MM.1S (cell line): Measurements from ENCODE around the gene FKBP8.

Experiments
- DNase-seq: peaks from one replicate; pipeline ENCODE4 v3.0.0-alpha.2; 2015
- H2AFZ ChIP-seq: fragments of 300-600 bp; sonication (generic); 2 replicates; pipeline ENCODE4 v1.6.0; 2016; ENCODE audit warnings: antibody characterized with exemption, low read length
- H3F3A ChIP-seq: fragments of 300-600 bp; sonication (generic); 2 replicates; pipeline ENCODE4 v1.6.1; 2016; ENCODE audit warnings: mild to moderate bottlenecking, antibody characterized with exemption, low read length, moderate library complexity, mixed read lengths; ENCODE audit not compliant: insufficient read depth
- H3K27ac ChIP-seq: fragments of 300-600 bp; sonication (generic); 2 replicates; pipeline ENCODE4 v1.5.1; 2016; ENCODE audit warnings: mild to moderate bottlenecking, low read length
- H3K27me3 ChIP-seq: fragments of 300-600 bp; sonication (generic); replicated peaks from 2 replicates; pipeline ENCODE4 v1.6.0; 2016; ENCODE audit warnings: low read length; ENCODE audit not compliant: insufficient read depth
- H3K36me3 ChIP-seq: fragments of 300-600 bp; sonication (generic); replicated peaks from 2 replicates; pipeline ENCODE4 v1.6.1; 2016; ENCODE audit warnings: mild to moderate bottlenecking, low read length, mixed read lengths; ENCODE audit not compliant: insufficient read depth
- H3K4me1 ChIP-seq: fragments of 300-600 bp; sonication (generic); 2 replicates; pipeline ENCODE4 v1.6.1; 2016; ENCODE audit warnings: low read length, mixed read lengths
- H3K4me2 ChIP-seq: fragments of 300-600 bp; sonication (generic); 2 replicates; pipeline ENCODE4 v1.6.0; 2016; ENCODE audit warnings: low read depth, low read length
- H3K4me3 ChIP-seq: fragments of 300-600 bp; sonication (generic); 2 replicates; pipeline ENCODE4 v1.5.1; 2016; ENCODE audit warnings: low read length, mixed read lengths
- H3K79me2 ChIP-seq: fragments of 300-600 bp; sonication (generic); 2 replicates; pipeline ENCODE4 v1.6.1; 2016; ENCODE audit warnings: mixed run types, low read length, mixed read lengths
- H3K9ac ChIP-seq: fragments of 300-600 bp; sonication (generic); 2 replicates; pipeline ENCODE4 v1.6.1; 2016; ENCODE audit warnings: low read length, mixed read lengths
- H3K9me2 ChIP-seq: fragments of 300-600 bp; sonication (generic); replicated peaks from 2 replicates; pipeline ENCODE4 v1.6.1; 2016; ENCODE audit warnings: mild to moderate bottlenecking, low read length, mixed read lengths; ENCODE audit not compliant: insufficient read depth
- H3K9me3 ChIP-seq: fragments of 300-600 bp; sonication (generic); replicated peaks from 2 replicates; pipeline ENCODE4 v1.6.1; 2016; ENCODE audit warnings: mild to moderate bottlenecking, low read length, mixed read lengths; ENCODE audit not compliant: insufficient read depth
- H4K20me1 ChIP-seq: fragments of 300-600 bp; sonication (generic); 2 replicates; pipeline ENCODE4 v1.6.1; 2016; ENCODE audit warnings: mild to moderate bottlenecking, low read length, moderate library complexity, mixed read lengths; ENCODE audit not compliant: insufficient read depth
- EZH2 ChIP-seq: fragments of 300-600 bp; sonication (generic); optimal IDR thresholded peaks from 2 replicates; pipeline ENCODE3; 2017; ENCODE audit warnings: low read depth, mild to moderate bottlenecking, antibody characterized with exemption, low read length, mixed read lengths
- EZH2phosphoT487 ChIP-seq: fragments of 300-600 bp; sonication (generic); IDR thresholded peaks from 2 replicates; pipeline ENCODE4 v1.6.1; 2018; ENCODE audit warnings: antibody characterized with exemption, low read length
- TF ChIP-seq, protein P1 (sequence below): fragments of 300-600 bp; sonication (generic); IDR thresholded peaks from 2 replicates; pipeline ENCODE4 v1.5.1; 2016; ENCODE audit warnings: antibody characterized with exemption, low read length, mixed read lengths

FKBP8 gene

DNA sequence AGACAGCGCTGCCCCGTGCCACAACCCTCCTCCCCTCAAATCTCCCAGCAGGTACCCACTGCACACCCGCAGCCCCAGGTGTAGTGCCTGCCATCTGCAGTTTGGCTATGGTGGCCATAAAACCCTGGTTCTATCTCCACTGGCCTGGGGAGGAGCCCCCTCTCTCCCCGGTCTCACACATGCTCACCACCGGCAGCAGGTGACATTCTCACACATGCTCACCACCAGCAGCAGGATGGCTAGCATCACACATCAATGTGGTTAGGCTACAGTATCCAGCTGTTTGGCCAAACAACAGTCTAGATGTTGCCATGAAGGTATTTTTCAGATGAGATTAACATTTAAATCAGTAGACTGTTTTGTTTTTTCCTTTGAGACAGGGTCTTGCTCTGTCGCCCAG lies 52.6 kb downstream of the FKBP8 start:
- DNase-seq, result no peak
- no peak overlapping the region for H3K27ac ChIP-seq
- no peak overlapping the region for H3K9ac ChIP-seq
- H3K4me1 ChIP-seq, result no peaks in the 10 kb centered on the region
- H3K9me2 ChIP-seq, result no peaks in the 10 kb centered on the region
- H3F3A ChIP-seq, result no peaks in the 10 kb centered on the region
- H2AFZ ChIP-seq, result no peak overlapping the region
- TF ChIP-seq, protein P1, sequence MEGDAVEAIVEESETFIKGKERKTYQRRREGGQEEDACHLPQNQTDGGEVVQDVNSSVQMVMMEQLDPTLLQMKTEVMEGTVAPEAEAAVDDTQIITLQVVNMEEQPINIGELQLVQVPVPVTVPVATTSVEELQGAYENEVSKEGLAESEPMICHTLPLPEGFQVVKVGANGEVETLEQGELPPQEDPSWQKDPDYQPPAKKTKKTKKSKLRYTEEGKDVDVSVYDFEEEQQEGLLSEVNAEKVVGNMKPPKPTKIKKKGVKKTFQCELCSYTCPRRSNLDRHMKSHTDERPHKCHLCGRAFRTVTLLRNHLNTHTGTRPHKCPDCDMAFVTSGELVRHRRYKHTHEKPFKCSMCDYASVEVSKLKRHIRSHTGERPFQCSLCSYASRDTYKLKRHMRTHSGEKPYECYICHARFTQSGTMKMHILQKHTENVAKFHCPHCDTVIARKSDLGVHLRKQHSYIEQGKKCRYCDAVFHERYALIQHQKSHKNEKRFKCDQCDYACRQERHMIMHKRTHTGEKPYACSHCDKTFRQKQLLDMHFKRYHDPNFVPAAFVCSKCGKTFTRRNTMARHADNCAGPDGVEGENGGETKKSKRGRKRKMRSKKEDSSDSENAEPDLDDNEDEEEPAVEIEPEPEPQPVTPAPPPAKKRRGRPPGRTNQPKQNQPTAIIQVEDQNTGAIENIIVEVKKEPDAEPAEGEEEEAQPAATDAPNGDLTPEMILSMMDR, result no peak
- no peak for TF ChIP-seq EZH2
- TF ChIP-seq EZH2phosphoT487, result no peak
- no peak overlapping the region for H3K4me3 ChIP-seq
- H3K79me2 ChIP-seq, result peaks cover 100% of the 10 kb centered on the region
- no peaks in the 10 kb centered on the region for H3K9me3 ChIP-seq
- H3K4me2 ChIP-seq, result no peak overlapping the region
- H3K27me3 ChIP-seq, result no peaks in the 10 kb centered on the region
- H3K36me3 ChIP-seq, result no peaks in the 10 kb centered on the region
- H4K20me1 ChIP-seq, result peaks cover 95% of the 10 kb centered on the region

DNA sequence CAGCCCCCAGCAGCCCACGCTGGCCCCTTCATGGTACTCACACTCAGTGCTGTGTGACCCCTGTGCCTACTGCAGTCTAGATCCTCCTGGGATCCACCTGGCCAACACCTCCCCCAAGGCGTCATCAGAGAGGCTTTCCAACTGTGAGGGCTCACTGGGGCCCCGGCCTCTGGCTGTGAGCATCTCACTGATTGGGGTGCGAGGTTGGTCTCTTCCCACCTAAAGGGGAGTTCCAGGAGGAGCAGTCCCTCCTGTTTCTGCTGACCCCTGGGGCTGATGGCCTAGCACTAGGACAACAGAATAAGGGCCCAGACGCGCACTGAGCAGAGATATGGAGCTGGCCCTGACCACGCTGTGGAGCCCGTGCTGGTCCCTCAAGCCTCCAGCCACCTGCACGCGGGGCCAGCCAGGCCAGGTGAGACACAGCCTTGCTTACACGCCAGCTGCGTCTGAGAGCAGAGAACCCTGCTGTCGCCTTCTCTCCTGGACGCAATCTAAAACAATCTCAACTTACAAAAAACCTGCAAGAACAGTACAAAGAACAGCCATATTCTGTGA lies 53.7 kb downstream of the FKBP8 start:
- no peak overlapping the region for H3K9ac ChIP-seq
- no peaks in the 10 kb centered on the region for H3K36me3 ChIP-seq
- TF ChIP-seq EZH2phosphoT487 (no peak), EZH2 (no peak)
- TF ChIP-seq, protein P1, result no peak
- H2AFZ ChIP-seq, result no peak overlapping the region
- no peak overlapping the region for H3K27ac ChIP-seq
- no peaks in the 10 kb centered on the region for H3K9me3 ChIP-seq
- H3K4me1 ChIP-seq, result no peaks in the 10 kb centered on the region
- H4K20me1 ChIP-seq, result peaks cover 94% of the 10 kb centered on the region
- no peaks in the 10 kb centered on the region for H3K27me3 ChIP-seq
- H3K4me2 ChIP-seq, result no peak overlapping the region
- H3K79me2 ChIP-seq, result peaks cover 100% of the 10 kb centered on the region
- no peaks in the 10 kb centered on the region for H3K9me2 ChIP-seq
- no peak for DNase-seq
- H3F3A ChIP-seq, result no peaks in the 10 kb centered on the region
- no peak overlapping the region for H3K4me3 ChIP-seq

DNA sequence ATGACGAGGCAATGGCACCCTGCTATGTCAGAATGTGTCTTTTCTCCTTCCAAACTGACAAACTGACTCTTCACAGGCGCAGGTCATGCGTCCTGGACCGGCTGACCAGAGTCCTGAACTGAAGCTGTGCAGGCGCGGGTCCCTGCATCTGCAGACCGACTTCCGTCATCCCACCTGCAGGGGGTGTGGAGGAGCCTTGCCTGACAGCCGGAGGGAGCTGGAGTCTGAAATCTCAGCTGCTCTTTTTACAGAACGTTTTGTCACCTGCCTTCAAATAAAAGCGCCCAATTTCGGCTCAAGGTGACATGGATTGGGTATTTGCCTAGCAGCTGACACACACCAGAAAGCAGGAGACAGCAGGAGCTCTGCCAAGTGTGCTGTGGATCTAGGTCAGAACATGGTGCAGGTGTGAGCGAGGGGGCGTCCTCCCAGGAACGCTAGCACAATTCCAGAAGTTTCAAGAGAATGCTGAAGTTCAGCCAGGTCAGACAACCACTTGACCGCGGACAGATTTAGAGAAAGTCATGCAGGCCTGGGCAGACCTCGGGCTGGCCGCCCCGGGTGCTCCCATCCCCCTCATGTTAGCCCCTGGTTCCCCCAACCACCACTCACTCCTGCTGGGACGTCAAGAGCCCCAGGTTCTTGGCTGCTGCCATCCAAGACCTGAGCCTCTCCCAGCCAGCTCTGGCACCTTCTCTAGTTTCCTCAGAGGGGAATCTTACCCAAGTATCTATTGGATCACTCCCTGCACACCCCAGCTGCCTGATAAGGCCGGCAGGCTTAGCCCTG lies 54.3 kb downstream of the FKBP8 start:
- Histone ChIP-seq H3K36me3 (no peaks in the 10 kb centered on the region), H3K9ac (no peak overlapping the region), H3K27me3 (no peaks in the 10 kb centered on the region), H2AFZ (no peak overlapping the region), H3K4me2 (no peak overlapping the region), H3K9me2 (no peaks in the 10 kb centered on the region), H3K79me2 (peaks cover 100% of the 10 kb centered on the region), H3K4me1 (no peaks in the 10 kb centered on the region), H4K20me1 (peaks cover 94% of the 10 kb centered on the region), H3K4me3 (no peak overlapping the region), H3F3A (no peaks in the 10 kb centered on the region), H3K27ac (no peak overlapping the region), H3K9me3 (no peaks in the 10 kb centered on the region)
- TF ChIP-seq EZH2 (no peak), EZH2phosphoT487 (no peak)
- TF ChIP-seq, protein P1, result no peak
- no peak for DNase-seq
